UCSD-AML1 (cell line): ENCODE measurements around the gene ABHD3.
"Not testable (repeated sequence)": the region's sequence is repeated elsewhere in the genome, so short reads cannot be mapped to it uniquely, and the experiment has no call there.

Source experiments
- DNase-seq: peaks from one replicate; lab custom pipeline; 2025; ENCODE audit not compliant: unreplicated experiment; lab: John Stamatoyannopoulos, UW

Gene ABHD3

GRCh38 chr18:21706386-21706865 is 1.9 kb upstream of the ABHD3 start:
- no peak for DNase-seq

- DNase-seq: no peak
Measured at GRCh38 chr18:21703241-21703820, 1.2 kb downstream of the ABHD3 start.

- no peak for DNase-seq
Measured at GRCh38 chr18:21702602-21703001, 2.0 kb downstream of the ABHD3 start.

- DNase-seq: no peak
Measured at GRCh38 chr18:21701621-21702020, 3.0 kb downstream of the ABHD3 start.

- DNase-seq: no peak
Measured at GRCh38 chr18:21700528-21701075, 4.0 kb downstream of the ABHD3 start.

GRCh38 chr18:21693322-21693721 is 11.3 kb downstream of the ABHD3 start:
- no peak for DNase-seq

GRCh38 chr18:21689736-21690135 is 14.8 kb downstream of the ABHD3 start:
- no peak for DNase-seq

GRCh38 chr18:21686282-21687105 is 18.1 kb downstream of the ABHD3 start:
- DNase-seq: peak; percentile 16

- DNase-seq: not testable (repeated sequence)
Measured at GRCh38 chr18:21685556-21685981, 19.0 kb downstream of the ABHD3 start.

- no peak for DNase-seq
Measured at GRCh38 chr18:21684731-21685130, 19.8 kb downstream of the ABHD3 start.

- DNase-seq: peak; percentile 30
Measured at GRCh38 chr18:21682371-21683051, 22.1 kb downstream of the ABHD3 start.

GRCh38 chr18:21680161-21680560 is 24.4 kb downstream of the ABHD3 start:
- DNase-seq: no peak

- DNase-seq: no peak
Measured at GRCh38 chr18:21678859-21679258, 25.7 kb downstream of the ABHD3 start.

GRCh38 chr18:21675354-21675753 is 29.2 kb downstream of the ABHD3 start:
- not testable (repeated sequence) for DNase-seq

GRCh38 chr18:21672521-21673267 is 31.9 kb downstream of the ABHD3 start:
- DNase-seq: no peak

- peak; percentile 29 for DNase-seq
Measured at GRCh38 chr18:21669736-21670285, 34.8 kb downstream of the ABHD3 start.

- DNase-seq: no peak
Measured at GRCh38 chr18:21664069-21664468, 40.5 kb downstream of the ABHD3 start.

- DNase-seq: no peak
Measured at GRCh38 chr18:21663578-21663977, 41.0 kb downstream of the ABHD3 start.

- DNase-seq: no peak
Measured at GRCh38 chr18:21662581-21662980, 42.0 kb downstream of the ABHD3 start.

- DNase-seq: no peak
Measured at GRCh38 chr18:21660078-21660477, 44.5 kb downstream of the ABHD3 start.

GRCh38 chr18:21656402-21656801 is 48.2 kb downstream of the ABHD3 start:
- no peak for DNase-seq
